HG03460 (cell line): Measurements from ENCODE around the gene RING1.

ENCODE experiments used
- ATAC-seq: cut with Tn5 transposase; IDR thresholded peaks from one replicate; pipeline ENCODE4 v1.9.1; 2021; ENCODE audit not compliant: unreplicated experiment

The RING1 gene

DNA sequence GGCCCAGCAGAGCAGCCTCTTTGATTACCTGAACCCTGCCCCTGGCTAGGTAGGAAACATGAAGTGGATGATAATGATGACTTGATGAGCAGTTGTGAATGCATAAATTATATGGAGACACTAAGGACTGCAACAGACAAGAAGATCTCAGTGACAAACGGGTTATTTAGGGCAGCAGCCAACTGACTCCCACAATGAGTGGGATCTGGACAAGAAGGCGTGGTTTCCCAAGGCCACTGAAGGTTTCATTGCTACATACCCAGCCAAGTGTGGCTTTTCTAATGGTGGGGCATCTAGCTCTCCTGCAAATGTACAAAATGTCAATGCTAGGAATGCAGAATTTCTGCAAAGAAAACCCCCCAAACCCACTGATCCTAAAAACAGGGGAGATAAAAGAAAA, 29.4 kb downstream of the RING1 start:
- no peak for ATAC-seq

DNA sequence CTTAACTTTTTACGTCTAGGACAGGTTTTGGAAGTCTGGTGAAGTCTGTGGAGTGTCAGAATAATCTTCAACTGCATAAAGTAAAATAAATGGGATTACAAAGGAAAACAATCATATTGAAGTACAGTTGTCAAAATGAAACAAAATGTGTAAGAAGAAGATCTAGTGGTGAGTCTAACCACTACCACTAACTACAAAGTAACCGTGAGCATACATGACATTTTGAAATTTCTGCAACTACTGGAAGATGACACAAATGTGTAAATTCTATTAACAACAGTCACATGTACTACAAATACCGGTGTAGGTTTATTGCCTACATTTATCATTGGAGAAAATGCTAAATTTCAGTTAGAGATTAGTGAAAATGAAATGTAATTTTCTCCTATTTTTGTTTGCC, 33.7 kb downstream of the RING1 start:
- ATAC-seq, result no peak

DNA sequence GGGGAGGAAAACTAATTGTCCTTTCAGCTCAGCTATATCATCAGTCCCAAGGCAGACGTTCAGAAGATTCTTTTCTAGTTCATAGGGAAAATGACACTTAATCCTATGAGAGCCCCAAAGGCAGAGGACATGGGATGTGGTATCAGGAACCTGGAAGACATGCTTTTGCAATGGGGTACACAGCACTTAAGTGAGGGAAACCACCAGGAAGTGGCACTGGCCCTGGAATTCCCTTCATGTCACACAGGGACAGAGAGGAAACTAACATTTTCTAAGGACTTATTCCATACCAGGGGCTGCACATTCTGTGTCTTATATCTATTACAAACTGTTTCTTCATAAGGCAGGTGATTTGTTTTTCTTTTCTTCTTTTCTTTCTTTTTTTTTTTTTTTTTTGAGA, 35.2 kb downstream of the RING1 start:
- no peak for ATAC-seq

DNA sequence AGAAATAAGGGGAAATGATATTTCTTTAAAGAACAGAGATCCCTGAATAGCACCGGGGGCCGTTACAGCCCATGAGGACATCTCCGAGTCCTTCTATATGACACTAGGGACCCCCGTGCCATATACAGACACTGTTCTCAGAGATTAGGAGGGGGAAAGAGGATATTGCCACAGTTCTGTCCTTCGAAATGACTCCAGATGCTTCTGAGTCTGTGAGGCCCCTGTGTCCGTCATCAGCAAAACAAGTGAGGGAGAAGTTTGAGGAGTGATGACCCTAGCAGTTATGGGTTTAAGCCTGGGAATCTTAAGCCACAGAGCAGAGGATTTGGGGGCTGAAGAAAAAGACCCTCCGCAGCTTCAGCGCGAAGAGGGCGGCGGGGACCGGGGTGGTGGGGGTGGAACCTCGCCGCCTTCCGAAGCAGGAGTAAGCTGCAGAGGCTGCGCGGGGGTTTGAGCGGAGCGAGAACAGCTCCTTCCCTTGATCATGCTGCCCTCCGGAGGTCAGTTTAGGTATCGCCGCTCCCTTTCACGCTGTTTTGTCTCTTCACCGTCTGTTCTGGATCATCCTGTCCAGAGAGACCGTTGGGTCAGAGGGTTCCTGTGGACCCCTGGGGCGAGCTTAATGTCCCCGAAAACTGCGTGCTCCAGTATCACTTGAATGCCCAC, 39.8 kb downstream of the RING1 start:
- ATAC-seq, result peak; percentile 25

DNA sequence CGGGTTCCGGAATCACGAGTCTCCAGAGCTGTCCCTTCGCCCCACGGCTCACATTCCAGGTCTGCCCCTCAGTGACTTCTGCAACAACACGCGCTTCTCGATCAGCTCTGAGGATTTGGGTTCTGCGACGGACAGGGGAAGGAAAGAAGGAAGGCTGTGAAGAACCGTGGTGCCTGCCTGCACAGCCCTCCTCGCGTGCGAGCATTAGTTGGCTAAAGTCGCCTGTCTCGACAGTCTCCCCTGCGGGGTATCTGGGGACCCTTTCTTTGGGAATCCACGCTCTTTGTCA, 40.3 kb downstream of the RING1 start:
- ATAC-seq, result peak; percentile 8

DNA sequence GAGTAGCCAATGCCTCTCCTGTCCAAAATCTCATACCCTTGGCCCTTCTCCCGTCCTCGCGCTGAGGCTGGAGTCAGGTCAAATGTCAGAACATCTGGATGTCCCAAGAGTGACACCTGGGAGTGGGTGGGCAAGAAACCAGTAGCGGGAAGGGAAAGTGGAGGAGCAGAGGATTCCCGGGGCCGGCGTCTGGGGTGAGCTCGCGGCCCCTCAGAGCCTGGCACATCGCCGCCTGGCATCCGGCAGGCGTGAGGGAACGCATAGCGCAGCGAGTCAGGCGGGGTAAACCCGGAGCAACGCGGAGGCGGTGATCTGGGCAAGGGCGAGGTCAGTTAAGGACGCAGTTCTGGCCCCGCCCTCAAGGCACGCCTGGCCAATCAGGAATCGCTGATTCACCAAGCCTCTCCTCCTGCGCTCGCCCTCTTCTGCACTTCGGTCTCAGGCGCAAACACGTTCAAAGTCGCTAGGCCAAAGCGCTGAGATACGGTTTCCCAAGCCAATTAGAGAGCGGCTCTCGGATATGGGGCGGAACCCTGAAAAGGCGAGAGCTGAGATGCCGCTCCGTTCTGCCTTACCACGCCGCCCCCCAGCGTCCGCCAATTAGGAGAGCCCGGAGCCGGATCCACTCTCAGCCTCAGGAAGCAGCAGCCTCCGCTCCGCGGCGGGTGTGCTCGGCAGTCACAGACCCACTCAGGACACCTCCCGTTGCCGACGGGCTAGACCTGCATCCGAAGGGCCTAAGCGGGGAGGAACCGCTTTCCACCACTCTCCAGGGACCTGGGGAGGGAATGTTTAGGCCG, 40.8 kb downstream of the RING1 start:
- peak; percentile 83 for ATAC-seq

DNA sequence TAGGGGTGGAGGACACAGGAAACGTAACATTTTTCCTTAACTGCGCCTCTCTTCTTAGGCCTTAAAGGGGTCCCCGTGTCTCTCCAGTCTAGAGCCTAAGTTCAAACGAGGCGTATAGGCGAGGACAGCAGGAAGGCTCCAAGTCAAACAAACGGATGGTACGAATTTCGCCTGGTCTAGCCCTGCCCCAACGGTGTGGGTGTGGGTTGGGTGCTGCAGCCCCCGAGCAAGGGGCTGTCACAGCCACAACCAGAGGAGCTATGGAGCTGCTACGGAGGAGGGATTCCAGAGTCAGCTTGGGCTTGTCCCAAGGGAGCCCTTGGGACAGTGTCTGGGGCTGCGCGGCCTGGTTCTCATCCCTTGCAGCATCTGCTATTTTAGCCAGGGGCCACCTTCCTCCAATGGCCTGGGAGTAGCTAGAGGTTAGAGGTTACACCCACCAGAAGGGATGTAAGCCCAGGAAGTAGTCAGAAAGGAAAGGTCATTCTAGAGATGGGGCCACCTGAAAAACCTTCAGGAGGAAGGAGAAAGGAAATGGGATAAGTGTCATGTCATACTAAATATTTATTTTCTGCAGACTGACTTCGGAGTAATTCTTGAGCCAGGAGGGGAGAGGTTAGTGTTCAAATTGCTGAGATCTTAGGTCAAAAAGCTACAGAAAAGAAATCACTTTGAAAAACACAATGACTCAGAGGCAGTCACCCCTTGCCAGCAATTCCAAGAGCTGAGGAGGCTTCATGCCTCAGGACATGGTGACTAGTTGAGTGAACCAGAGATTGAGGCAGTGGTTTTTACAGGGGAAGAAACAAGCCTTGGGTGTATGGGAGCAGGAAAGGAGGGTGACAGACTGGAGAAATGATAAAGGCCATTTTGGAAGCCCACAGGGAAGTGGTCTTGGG, 41.7 kb downstream of the RING1 start:
- ATAC-seq, result no peak

DNA sequence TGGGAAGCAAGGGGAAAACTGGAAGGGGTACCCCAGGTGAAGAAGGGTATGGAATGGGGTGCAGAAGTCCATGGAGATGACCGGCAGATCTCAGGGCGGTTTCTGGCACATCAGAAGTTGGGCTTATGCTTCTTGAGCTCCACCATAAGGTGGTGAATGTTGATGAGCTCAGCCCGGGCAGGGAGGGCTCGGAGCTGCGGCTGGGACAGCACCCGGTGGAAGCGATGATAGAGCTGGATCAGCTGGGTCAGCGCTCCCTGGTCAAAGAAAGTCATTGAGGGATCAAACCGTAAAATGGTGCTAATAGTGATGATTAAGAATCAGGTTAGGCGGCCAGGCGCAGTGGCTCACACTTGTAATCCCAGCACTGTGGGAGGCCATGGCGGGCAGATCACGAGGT, 42.4 kb downstream of the RING1 start:
- ATAC-seq, result no peak

DNA sequence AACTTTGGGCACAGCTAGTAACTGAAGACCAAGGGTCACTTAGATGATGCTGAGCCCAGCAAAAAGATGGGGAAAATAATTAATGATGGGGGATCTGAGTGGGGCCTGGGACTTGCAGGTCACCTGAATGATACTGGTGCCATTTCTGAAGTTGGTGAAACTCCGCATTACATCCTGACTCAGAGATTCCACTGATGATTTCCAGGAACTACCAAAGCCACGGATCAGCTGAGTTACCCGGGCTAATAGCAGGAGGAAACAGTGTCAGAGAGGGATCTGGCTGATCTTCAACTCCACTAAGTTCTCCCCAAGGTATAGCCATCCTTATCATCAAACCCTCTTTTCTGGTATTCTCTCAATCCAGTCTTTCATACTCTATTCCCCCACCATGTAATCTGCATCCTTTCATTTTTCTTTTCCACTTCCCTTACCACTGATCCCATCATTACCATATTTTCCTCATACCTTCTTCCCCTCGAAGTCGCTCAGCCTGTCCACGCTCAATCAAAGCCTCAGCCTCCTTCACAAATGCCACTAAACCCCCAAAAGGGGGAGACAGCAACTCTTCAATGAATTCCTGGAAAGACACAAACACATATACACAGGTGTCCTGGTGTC, 43.2 kb downstream of the RING1 start:
- ATAC-seq, result no peak

DNA sequence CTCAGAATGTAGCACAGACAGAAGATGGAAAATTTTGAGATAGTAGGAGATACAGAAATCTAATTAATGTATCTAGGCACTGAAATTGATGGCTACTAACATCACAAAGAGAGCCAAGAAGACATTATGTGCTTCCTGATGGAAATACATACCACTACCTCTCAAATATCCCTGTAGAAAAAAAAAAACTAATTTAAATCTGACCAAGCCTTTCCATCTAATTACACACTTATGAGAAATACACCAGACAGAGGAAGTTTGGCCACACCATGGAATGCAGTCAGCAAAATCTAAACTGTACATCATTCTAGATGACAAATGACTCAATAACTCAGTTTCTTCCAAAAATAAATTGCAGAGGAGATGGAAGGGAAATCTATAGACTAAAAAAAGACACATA, 44.5 kb downstream of the RING1 start:
- ATAC-seq, result no peak

DNA sequence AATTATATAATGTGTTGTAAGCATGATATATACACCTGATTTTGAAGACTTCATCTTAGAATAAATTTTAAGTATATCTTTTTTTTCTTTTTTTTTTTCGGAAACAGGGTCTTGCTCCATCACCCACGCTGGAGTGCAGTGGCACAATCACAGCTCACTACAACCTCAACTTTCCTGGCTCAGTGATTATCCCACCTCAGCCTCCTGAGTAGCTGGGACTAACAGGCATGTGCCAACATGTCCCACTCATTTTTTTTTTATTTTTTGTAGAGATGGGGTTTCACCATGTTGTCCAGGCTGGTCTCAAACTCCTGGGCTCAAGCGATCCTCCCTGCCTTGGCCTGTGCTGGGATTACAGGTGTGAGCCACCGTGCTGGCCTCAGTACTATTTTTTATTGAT, 46.3 kb downstream of the RING1 start:
- ATAC-seq, result no peak

DNA sequence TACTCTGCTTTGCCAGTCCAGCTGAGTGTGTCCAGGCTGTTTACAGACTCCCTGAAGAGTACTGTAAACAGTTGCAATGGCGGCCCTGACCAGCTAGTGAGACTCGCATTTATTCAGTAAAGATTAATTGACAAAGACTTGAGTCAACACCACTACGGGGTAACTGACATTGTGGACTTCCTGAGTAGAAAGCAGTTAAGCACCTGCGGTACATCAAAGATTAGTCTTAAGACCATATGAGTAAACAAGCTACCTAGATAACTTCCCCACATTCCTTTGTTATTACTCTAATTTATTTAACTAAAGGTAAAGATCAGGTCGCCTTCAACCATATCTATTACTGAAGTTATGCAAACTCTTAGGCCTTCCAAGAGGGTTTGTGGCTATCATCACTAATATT, 50.7 kb downstream of the RING1 start:
- no peak for ATAC-seq
